Occipital lobe (tissue), 2 donors: ENCODE measurements around the gene PCDHGB4. TPM values are rescaled to one million over a fixed set of nuclear protein-coding genes. Genes with fewer than 3 reads are reported as not detected.
"Not testable (repeated sequence)": the region's sequence is repeated elsewhere in the genome, so short reads cannot be mapped to it uniquely, and the experiment has no call there.

Experiments used
- DNase-seq: peaks from one replicate; lab custom pipeline; 2025; lab: John Stamatoyannopoulos, UW
- total RNA-seq: library from RNA; depleted of rRNA; stranded (reverse); fragments of >200 nt; gene quantifications from one replicate; pipeline ENCODE4 v1.2.3, GENCODE V29; 2014

Gene PCDHGB4
- total RNA-seq, 1 donor from 2014 or later, result 12.9 TPM

DNA sequence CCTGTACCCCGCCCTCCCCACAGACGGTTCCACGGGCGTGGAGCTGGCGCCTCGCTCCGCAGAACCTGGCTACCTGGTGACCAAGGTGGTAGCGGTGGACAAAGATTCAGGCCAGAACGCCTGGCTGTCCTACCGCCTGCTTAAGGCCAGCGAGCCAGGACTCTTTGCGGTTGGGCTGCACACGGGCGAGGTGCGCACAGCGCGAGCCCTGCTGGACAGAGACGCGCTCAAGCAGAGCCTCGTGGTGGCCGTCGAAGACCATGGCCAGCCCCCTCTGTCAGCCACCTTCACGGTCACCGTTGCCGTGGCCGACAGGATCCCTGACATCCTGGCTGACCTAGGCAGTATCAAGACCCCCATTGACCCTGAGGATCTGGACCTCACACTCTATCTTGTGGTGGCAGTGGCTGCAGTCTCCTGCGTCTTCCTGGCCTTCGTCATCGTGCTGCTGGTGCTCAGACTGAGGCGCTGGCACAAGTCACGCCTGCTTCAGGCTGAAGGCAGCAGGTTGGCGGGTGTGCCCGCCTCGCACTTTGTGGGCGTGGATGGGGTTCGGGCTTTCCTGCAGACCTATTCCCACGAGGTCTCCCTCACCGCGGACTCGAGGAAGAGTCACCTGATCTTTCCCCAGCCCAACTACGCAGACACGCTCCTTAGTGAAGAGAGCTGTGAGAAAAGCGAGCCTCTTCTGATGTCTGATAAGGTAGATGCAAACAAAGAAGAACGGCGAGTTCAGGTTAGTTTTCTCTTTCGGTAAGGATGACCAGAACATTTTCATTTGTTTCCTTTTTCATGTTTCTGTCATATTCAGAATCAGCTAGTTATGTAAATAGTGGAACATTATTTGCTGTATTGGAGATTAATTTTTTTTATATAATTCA, 21.2 kb upstream of the PCDHGB4 start:
- DNase-seq, result no peak

DNA sequence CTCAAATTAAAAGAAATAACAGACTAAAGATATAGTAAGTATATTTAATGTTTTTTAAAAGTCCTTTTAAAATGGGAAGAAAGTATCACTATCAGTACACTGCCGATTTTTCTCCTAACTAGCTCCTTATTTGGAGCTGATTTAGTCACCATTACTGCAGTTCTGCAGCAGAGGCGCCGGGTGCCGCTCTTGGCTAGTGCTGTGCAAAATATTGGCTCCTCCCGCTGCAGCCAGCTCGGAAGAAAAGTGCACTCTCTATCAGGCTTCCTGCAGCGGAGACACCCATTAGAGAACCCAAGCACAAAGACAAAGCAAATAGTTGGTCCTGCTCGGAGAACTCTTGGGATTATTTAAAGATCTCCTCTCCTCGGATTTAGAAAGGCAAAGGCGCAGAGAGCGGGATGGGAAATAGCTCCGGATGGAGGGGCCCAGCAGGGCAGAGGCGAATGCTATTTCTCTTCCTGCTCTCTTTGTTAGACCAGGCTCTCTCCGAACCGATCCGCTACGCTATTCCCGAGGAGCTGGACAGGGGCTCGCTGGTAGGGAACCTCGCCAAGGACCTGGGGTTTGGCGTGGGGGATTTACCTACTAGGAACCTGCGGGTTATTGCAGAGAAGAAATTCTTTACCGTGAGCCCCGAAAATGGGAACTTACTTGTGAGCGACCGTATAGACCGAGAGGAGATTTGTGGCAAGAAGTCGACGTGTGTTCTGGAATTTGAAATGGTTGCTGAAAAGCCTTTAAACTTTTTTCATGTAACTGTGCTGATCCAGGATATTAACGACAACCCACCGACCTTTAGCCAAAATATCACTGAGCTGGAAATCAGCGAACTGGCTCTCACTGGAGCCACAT, 17.3 kb upstream of the PCDHGB4 start, which contains the start of gene PCDHGB3:
TSS of gene PCDHGB3 (plus strand) at position 249 of the 855 bp plus-strand sequence. CDS start at position 402, 153 bp downstream.
- DNase-seq, result no peak

- DNase-seq, result no peak
Measured at GRCh38 chr5:141371572-141372475, 15.7 kb upstream of the PCDHGB4 start.

GRCh38 chr5:141373673-141374317, 13.7 kb upstream of the PCDHGB4 start, which contains the start of gene PCDHGA6:
PCDHGA6 (plus strand) TSS chr5:141373891; CDS start chr5:141374084, 193 bp downstream.
- DNase-seq, result no peak

DNA sequence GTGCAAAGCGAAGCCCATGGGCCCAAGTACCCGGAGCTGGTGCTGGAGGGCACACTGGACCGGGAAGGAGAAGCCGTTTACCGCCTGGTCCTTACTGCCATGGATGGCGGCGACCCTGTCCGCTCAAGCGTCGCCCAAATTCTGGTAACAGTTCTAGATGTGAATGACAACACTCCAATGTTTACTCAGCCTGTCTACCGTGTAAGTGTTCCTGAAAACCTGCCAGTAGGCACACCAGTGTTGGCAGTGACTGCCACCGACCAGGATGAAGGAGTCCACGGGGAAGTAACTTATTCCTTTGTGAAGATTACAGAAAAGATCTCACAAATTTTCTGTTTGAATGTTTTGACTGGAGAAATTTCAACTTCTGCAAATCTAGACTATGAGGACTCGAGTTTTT, 12.9 kb upstream of the PCDHGB4 start:
- DNase-seq, result no peak

DNA sequence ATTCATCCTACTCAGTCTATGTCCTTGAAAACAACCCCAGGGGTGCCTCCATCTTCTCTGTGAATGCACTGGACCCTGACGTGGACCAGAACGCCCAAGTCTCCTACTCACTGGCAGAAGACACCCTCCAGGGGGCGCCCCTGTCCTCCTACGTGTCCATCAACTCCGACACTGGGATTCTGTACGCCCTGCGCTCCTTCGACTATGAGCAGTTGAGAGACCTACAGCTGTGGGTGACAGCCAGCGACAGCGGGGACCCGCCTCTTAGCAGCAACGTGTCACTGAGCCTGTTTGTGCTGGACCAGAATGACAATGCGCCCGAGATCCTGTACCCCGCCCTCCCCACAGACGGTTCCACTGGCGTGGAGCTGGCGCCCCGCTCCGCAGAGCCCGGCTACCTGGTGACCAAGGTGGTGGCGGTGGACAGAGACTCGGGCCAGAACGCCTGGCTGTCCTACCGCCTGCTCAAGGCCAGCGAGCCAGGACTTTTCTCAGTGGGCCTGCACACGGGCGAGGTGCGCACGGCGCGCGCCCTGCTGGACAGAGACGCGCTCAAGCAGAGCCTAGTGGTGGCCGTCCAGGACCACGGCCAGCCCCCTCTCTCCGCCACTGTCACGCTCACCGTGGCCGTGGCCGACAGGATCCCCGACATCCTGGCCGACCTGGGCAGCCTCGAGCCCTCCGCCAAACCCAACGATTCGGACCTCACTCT, 11.9 kb upstream of the PCDHGB4 start:
- DNase-seq, result not testable (repeated sequence)

- DNase-seq, result no peak
Measured at GRCh38 chr5:141382469-141383294, 4.8 kb upstream of the PCDHGB4 start, which contains the start of gene PCDHGA7. PCDHGA7 (plus strand) TSS chr5:141382742; CDS start chr5:141382900, 158 bp downstream.

GRCh38 chr5:141383345-141383744, 4.2 kb upstream of the PCDHGB4 start:
- DNase-seq, result no peak

DNA sequence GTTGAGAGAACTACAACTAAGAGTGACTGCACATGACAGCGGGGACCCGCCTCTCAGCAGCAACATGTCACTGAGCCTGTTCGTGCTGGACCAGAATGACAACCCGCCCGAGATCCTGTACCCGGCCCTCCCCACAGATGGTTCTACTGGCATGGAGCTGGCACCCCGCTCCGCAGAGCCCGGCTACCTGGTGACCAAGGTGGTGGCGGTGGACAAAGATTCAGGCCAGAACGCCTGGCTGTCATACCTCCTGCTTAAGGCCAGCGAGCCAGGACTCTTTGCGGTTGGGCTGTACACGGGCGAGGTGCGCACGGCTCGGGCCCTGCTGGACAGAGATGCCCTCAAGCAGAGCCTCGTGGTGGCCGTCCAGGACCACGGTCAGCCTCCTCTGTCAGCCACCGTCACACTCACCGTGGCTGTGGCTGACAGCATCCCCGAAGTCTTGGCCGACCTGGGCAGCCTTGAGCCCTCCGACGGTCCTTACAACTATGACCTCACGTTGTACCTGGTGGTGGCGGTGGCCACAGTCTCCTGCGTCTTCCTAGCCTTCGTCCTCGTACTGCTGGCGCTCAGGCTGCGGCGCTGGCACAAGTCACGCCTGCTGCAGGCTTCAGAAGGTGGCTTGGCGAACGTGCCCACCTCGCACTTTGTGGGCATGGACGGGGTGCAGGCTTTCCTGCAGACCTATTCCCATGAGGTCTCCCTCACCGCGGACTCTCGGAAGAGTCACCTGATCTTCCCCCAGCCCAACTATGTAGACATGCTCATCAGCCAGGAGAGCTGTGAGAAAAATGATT, 2.8 kb upstream of the PCDHGB4 start:
- no peak for DNase-seq

DNA sequence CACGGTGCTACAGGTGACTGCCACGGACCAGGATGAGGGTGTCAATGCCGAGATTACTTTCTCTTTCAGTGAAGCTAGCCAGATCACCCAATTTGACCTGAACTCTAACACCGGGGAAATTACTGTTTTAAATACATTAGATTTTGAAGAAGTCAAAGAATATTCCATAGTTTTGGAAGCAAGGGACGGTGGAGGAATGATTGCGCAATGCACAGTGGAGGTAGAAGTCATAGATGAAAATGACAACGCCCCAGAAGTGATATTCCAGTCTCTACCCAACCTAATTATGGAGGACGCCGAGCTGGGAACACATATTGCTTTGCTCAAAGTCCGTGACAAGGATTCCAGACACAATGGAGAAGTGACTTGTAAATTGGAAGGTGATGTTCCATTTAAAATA, 1.2 kb downstream of the PCDHGB4 start:
- DNase-seq, result no peak

GRCh38 chr5:141389153-141390042, 1.9 kb downstream of the PCDHGB4 start:
- no peak for DNase-seq

GRCh38 chr5:141392429-141393198, 5.1 kb downstream of the PCDHGB4 start, which contains the start of gene PCDHGA8:
PCDHGA8 (plus strand) TSS chr5:141392633; CDS start chr5:141392814, 181 bp downstream.
- DNase-seq, result no peak

DNA sequence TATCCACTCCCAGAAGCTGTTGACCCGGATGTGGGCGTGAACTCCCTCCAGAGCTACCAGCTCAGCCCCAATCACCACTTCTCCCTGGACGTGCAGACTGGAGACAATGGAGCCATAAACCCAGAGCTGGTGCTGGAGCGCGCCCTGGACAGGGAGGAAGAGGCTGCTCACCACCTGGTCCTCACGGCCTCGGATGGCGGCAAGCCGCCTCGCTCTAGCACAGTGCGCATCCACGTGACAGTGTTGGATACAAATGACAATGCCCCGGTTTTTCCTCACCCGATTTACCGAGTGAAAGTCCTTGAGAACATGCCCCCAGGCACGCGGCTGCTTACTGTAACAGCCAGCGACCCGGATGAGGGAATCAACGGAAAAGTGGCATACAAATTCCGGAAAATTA, 5.8 kb downstream of the PCDHGB4 start:
- DNase-seq, result no peak

GRCh38 chr5:141394401-141395187, 7.1 kb downstream of the PCDHGB4 start:
- not testable (repeated sequence) for DNase-seq
